CD4-positive, alpha-beta T cell (primary cell): ENCODE measurements around the gene EGFL8. TPM values are rescaled to one million over a fixed set of nuclear protein-coding genes. Genes with fewer than 3 reads are reported as not detected.

ENCODE experiments used
- ATAC-seq: fragments of 200-7000 bp; cut with Tn5 transposase; one replicate; pipeline ENCODE4 v1.10.0; 2022; ENCODE audit warnings: mild to moderate bottlenecking; ENCODE audit not compliant: poor library complexity
- CTCF ChIA-PET: fragments of 350-600 bp; sonication (Branson Sonifier 250); formaldehyde crosslinking; loops from one replicate; lab custom pipeline; 2021; ENCODE audit warnings: antibody characterized with exemption, inconsistent platforms; lab: Charles Lee
- POLR2A ChIA-PET: fragments of 350-600 bp; sonication (Branson Sonifier 250); formaldehyde crosslinking; loops from one replicate; lab custom pipeline; 2021; ENCODE audit warnings: antibody characterized with exemption, inconsistent platforms; lab: Charles Lee
- DNase-seq, 14 experiments: peaks; one replicate each; pipeline ENCODE4 v3.0.0-alpha.2; 2013 to 2020; ENCODE audit warnings: mixed read lengths in 2 of 14
- H3K27ac ChIP-seq, 2 donors: one replicate each; pipeline versions ENCODE4 v1.5.1 to v1.7.0; 2013; ENCODE audit warnings: low read length in 2 of 2, low read depth in 1 of 2, mild to moderate bottlenecking in 1 of 2
- H3K27me3 ChIP-seq, 2 experiments: 1 replicate in 1 of 2; 2 replicates in 1 of 2; pipeline versions ENCODE4 v1.6.1 to v1.7.0; 2013; ENCODE audit warnings: low read length in 2 of 2, control low read depth in 1 of 2, mild to moderate bottlenecking in 1 of 2, moderate library complexity in 1 of 2; ENCODE audit not compliant: insufficient read depth in 2 of 2, control insufficient read depth in 1 of 2
- H3K36me3 ChIP-seq: one replicate; pipeline ENCODE4 v1.6.1; 2013; ENCODE audit warnings: low read length, control low read depth; ENCODE audit not compliant: insufficient read depth
- H3K4me1 ChIP-seq: one replicate; pipeline ENCODE4 v1.6.1; 2013; ENCODE audit warnings: low read length, control low read depth; ENCODE audit not compliant: insufficient read depth
- H3K4me3 ChIP-seq: one replicate; pipeline ENCODE4 v1.5.1; 2013; ENCODE audit warnings: mild to moderate bottlenecking, low read length, moderate library complexity
- H3K9me3 ChIP-seq, 2 experiments: 1 replicate in 1 of 2; 2 replicates in 1 of 2; pipeline versions ENCODE4 v1.6.1 to v1.7.0; 2013; ENCODE audit warnings: low read length in 2 of 2, mild to moderate bottlenecking in 2 of 2, control low read depth in 1 of 2, moderate library complexity in 1 of 2; ENCODE audit not compliant: control insufficient read depth in 1 of 2, insufficient read depth in 1 of 2
- H3K27ac Mint-ChIP-seq: one replicate; pipeline ENCODE4 v1.8.0; 2020; ENCODE audit warnings: mixed read lengths
- H3K27me3 Mint-ChIP-seq: one replicate; pipeline ENCODE4 v1.8.0; 2021; ENCODE audit warnings: mixed read lengths
- H3K36me3 Mint-ChIP-seq: one replicate; pipeline ENCODE4 v1.8.0; 2021; ENCODE audit warnings: low read depth, mixed read lengths
- H3K4me1 Mint-ChIP-seq: one replicate; pipeline ENCODE4 v1.8.0; 2021; ENCODE audit warnings: low read depth, mixed read lengths
- H3K4me3 Mint-ChIP-seq: one replicate; pipeline ENCODE4 v1.8.0; 2020; ENCODE audit warnings: mild to moderate bottlenecking, mixed read lengths
- H3K9me3 Mint-ChIP-seq: one replicate; pipeline ENCODE4 v1.8.0; 2020; ENCODE audit warnings: mixed read lengths
- CTCF ChIP-seq: fragments of 200-600 bp; IDR thresholded peaks from one replicate; pipeline ENCODE4 v1.8.0; 2022; ENCODE audit warnings: antibody characterized with exemption, mild to moderate bottlenecking
- intact Hi-C, 2 experiments: fragments of 100-400 bp; cut with DNase I in 1 of 2; cut with micrococcal nuclease in 1 of 2; formaldehyde crosslinking; loops; one replicate each; pipeline versions ENCODE4 v1.15.1 to v1.9.0; 2023 to 2025; cut with DNase I, micrococcal nuclease
- polyA plus RNA-seq, 2 donors: library from polyadenylated mRNA; unstranded; fragments of 120-200 nt; gene quantifications; one replicate each; pipeline ENCODE4 v1.2.1, GENCODE V29; 2013
- total RNA-seq, 174 experiments: library from RNA in 2 of 174; stranded (reverse) in 2 of 174; gene quantifications; one replicate each; pipeline ENCODE4 v1.2.3 and lab custom pipeline; 2021 to 2026

The EGFL8 gene
- total RNA-seq (10 to 100 TPM; 13.1 to 13.8 TPM), total RNA-seq (lab: John Stamatoyannopoulos, UW) (0 to 3.0 (median 0.59) reads per million in 172 experiments)
- 6.9 TPM for polyA plus RNA-seq (2013, experiment 1 of 2)
- polyA plus RNA-seq (2013, experiment 2 of 2), result 7.1 TPM

- DNase-seq (no peak), ATAC-seq (no peak)
- Mint-ChIP-seq H3K4me3 (no peak within 1 kb of the TSS), H3K4me1 (no peaks in the 10 kb centered on the region), H3K27ac (no peak within 1 kb of the TSS), H3K27me3 (no peaks in the 10 kb centered on the region), H3K9me3 (no peaks in the 10 kb centered on the region), H3K36me3 (peaks cover 37% of the 10 kb centered on the region)
- no peak for TF ChIP-seq CTCF
- Histone ChIP-seq H3K4me3 (no peak within 1 kb of the TSS), H3K9me3 (no peaks in the 10 kb centered on the region), H3K27ac (no peak within 1 kb of the TSS), H3K27me3 (no peaks in the 10 kb centered on the region), H3K4me1 (no peaks in the 10 kb centered on the region), H3K36me3 (peaks cover 33% of the 10 kb centered on the region)
- CTCF ChIA-PET, result no interaction called here
- POLR2A ChIA-PET, result interaction anchor here (0.8 to 1.1 kb wide), 3 partner anchors 10 to 28 kb away, joined by 3 read pairs; partner anchors contain the start of genes GPSM3 and PBX2
- intact Hi-C loops, result no loop called here
Observed at GRCh38 chr6:32164295-32164694, at the start of gene EGFL8. Gene EGFL8, plus strand, starts transcription at chr6:32164595. Its CDS starts 1,571 bp downstream, at chr6:32166166.

DNA sequence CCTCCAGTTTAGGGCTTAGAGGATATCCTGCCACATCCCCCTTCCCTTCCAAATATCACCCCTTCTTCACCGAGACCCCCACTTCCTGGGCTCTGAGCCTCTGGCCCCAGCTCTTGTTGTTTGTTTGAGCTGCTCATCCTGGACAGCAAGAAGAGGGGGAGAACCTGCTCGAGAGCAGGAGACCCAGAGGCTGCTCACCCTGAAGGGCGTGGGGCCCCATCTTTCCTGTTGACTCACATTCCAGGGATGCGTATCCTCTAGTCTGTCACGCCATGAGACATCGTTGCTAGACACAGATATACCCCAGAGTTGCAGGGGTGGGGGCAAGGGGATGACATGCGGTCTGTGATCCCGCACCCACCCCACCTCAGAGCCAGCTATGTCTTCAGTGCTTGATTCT lies 49.6 kb upstream of the EGFL8 start:
- CTCF ChIA-PET, result no interaction called here
- H3K27ac Mint-ChIP-seq, result no peak overlapping the region
- no peaks in the 10 kb centered on the region for H3K27me3 Mint-ChIP-seq

DNA sequence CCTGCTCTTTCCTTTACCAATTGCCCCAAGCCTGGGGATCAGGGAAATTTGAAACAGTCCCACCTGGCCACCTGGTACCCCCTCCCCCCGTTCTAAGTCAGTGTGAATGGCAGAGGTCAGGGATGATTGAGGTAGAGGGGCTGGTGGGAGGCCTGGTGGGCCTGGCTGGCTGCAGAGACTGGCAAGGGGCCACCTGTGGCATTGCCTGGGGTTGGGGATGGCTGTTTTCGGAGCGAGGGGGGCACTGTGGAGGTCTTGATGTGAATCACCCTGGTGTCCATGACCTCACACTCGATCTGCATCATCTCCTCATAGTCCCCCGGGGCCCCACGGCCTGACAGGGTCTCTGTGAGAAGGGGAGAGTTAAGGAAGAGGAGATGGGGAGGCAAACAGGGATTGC lies 48.8 kb upstream of the EGFL8 start:
- peaks cover 13% of the 10 kb centered on the region for H3K4me1 Mint-ChIP-seq
- no peak overlapping the region for H3K4me3 Mint-ChIP-seq
- H3K36me3 Mint-ChIP-seq, result peaks cover 80% of the 10 kb centered on the region
- H3K4me1 ChIP-seq, result peaks cover 4% of the 10 kb centered on the region
- intact Hi-C loops, result loop anchor here in 1 of 2 experiments (5.0 kb wide), 1 partner anchor 127 kb away; no protein-coding TSS in a partner anchor
- H3K27ac Mint-ChIP-seq, result no peak overlapping the region
- H3K27ac ChIP-seq, result no peak overlapping the region
- ATAC-seq (no peak), DNase-seq (no peak)
- no peaks in the 10 kb centered on the region for H3K9me3 ChIP-seq
- no peak overlapping the region for H3K4me3 ChIP-seq
- no peak for TF ChIP-seq CTCF
- no peaks in the 10 kb centered on the region for H3K27me3 Mint-ChIP-seq
- POLR2A ChIA-PET, result no interaction called here
- H3K9me3 Mint-ChIP-seq, result no peaks in the 10 kb centered on the region
- H3K27me3 ChIP-seq, result no peaks in the 10 kb centered on the region
- CTCF ChIA-PET, result no interaction called here
- H3K36me3 ChIP-seq, result peaks cover 52% of the 10 kb centered on the region

More for the DNA sequence above, 49.6 kb upstream of the EGFL8 start:
- Mint-ChIP-seq H3K4me3 (no peak overlapping the region), H3K9me3 (no peaks in the 10 kb centered on the region), H3K36me3 (peaks cover 74% of the 10 kb centered on the region), H3K4me1 (peaks cover 13% of the 10 kb centered on the region)
- Histone ChIP-seq H3K27ac (no peak overlapping the region), H3K9me3 (no peaks in the 10 kb centered on the region), H3K36me3 (peaks cover 48% of the 10 kb centered on the region), H3K4me3 (no peak overlapping the region), H3K27me3 (peaks cover 0 to under 1% of the 10 kb centered on the region in 2 experiments), H3K4me1 (peaks cover 4% of the 10 kb centered on the region)
- POLR2A ChIA-PET, result no interaction called here
- intact Hi-C loops, result loop anchor here in 1 of 2 experiments (5.0 kb wide), 1 partner anchor 128 kb away; no protein-coding TSS in a partner anchor
- TF ChIP-seq CTCF, result no peak
- DNase-seq (no peak), ATAC-seq (no peak)
